ENCODE measurements around the gene KCNE1.

KCNE1 gene

GRCh38 chr21:34534522-34534921 lies 22.5 kb upstream of the KCNE1 start:
- DNase-seq, result peak; percentile 4

- no peak for DNase-seq
These were observed 21.9 kb upstream of the KCNE1 start for GRCh38 chr21:34533938-34534337.

DNA sequence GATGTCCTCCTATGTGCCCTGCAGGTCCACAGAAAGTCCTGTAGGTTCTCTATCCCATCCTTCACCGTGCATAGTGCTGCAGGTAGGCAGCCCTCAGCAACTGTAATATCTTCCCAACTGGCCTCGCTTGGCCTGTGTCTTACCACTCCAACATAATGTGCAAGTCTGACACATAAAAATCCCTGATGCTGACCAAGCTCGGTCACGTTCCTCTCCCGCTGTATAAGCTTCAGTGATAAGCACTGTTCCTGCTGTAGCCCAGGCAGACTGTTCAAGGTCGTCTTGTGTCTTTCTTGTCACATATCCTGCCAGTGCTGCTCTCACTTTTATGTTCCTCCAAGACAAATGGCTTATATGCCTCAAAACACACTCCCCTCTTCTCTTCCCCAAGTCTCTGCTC lies 19.4 kb upstream of the KCNE1 start:
- no peak for DNase-seq

- no peak for DNase-seq
These were observed 18.3 kb upstream of the KCNE1 start for GRCh38 chr21:34530261-34530660.

GRCh38 chr21:34528131-34528561 lies 16.1 kb upstream of the KCNE1 start:
- no peak for DNase-seq

DNA sequence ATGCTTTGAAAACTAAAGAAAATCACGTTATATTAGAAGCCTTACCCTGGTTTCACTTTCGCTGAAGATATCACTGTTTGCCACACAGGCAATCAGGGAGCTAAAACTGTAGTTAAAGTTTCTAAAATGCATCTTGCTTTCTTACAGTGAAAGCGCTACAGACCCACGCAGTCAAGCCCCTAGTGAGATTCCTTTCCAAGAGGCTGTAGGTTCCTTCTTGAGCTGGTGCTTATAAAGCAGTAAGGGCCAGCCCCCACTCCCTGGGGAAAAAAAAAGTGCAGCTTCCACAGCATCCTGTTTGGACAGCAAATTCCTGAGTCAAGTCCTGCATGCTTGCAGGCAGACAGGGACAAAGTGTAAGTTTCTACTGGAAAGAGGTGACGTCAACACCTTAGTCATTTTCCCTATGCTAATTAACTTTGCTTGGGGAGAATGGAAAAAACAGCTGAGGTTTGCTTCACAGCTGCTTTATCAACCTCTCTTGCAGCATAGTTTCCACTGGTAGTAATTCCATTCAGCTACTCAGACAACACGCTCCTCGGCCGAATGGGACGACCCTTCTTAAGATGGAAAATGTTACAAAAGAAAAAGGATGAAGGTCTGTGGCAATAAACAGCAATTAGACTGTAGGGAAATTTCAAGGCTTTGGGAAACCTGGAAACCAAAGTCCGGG lies 14.7 kb upstream of the KCNE1 start:
- DNase-seq, result no peak

DNA sequence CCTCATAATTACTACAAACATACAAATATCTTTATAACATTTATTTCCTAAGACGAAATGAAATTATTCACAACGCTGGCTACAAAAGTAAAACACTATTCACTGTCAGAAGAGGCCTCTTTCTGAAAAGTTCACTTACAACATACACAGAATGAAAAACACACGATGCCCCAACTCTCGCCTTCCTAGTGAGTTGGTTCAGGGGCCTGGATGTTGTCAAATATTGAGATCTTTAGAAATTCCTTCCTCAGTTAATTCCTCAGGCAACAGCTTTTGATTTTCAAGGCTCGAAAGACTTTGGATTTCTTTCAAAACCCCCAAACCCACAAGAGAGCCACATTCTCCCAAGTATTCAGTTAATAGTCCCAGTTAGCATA lies 14.2 kb upstream of the KCNE1 start:
- no peak for DNase-seq

DNA sequence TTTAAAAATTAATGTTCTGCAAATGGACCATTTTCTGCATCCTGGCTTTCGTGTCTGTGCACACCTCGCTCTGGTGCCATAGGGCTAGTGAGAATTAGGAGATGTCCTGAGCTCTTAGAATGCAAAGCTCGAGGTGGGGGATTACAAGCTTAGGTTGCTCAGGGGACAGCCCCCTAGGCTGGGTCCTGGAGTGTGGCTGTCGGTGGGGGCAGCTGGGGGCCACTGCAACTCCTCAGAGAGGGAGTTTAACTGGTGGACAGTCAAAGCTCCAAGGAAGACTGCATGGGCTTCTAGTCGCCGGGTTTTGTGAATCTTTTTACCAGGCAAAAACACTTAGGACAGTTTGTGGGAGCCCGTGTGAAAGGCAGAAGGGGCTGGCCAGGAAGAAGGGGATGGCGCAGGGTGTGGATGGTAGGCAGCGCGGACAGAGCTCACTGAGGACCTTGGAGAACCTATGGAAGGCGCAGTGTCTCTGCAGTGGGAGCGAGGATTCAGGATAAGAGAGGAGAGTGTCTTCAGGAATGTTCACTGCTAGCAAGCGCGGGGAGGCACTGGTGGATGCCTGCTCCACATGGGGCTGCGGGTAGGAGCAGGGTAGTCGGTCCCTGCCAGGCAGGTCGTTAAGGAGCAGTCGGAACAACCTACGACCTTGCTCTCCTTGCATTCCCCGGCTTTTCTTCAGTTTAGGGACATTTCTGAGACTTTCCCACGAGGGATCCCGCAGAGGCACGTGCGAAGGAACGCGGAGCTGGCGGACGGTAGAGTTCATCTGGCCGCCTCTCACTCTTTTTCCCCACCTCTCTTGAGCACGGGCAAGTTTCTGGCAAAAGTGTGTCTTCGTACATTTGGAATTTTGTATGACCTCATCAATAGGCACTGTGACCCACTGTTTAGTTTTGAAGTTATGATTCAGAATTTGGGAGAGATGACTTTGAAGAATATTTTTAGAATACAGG lies 12.9 kb upstream of the KCNE1 start:
- DNase-seq, result no peak

- no peak for DNase-seq
These were observed 11.1 kb upstream of the KCNE1 start for GRCh38 chr21:34523019-34523555.

GRCh38 chr21:34522284-34522683 lies 10.3 kb upstream of the KCNE1 start:
- DNase-seq, result peak; percentile 13

GRCh38 chr21:34521561-34521960 lies 9.6 kb upstream of the KCNE1 start:
- DNase-seq, result no peak

DNA sequence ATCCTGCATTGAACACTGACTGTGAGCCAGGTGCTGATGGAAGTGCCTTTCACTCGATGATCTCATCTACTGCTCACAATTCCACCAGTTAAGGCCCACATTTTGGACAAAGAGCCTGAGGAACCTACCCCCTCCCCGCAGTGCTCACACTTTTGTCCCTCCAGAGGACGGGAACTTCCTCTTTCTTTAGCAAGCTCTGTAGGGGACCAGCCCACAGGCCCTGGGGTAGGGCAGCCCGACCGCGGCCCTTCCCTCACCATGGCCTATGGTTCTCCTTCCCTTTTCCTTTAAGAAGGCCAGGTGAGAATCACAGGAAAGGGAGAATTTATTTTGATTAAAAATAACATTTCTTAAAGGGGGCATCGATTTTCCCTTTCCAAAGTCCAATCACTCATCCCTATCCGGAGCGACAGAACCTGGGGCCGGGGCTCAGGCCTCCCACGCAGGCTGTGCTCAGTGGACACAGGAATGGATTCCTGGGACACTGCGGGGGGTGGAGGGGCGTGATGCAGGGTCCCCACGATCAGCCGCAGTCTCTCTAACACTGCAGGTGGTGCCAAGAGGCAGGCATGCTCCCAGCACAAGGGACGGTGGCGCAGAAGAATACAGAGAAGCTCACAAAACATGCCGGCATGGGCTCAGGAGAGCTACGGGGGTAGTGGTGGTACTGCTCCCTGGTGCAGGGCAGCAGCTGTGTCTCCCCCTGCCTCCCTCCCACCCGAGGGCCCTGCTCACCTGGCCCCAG lies 8.9 kb upstream of the KCNE1 start:
- peak; percentile 17 for DNase-seq

DNA sequence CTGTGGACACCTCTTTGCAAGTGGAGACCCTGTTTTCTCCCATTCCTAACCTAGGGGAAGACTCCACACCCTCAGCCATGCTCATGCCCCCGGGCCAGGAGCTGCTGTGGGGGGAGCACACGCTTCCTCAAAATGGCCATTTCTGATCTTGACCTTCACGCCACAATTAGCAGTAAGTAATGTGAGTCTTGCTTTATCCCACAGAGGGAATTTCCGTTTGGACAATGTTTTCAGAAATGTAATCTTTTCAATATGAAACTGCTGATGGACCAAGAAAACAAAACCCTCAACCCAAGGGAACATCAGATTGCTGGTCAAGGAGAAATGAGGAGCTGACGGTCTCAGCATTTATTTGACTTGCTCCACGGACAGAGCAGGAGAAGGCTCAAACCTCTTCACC lies 8.3 kb upstream of the KCNE1 start:
- no peak for DNase-seq

GRCh38 chr21:34519694-34520093 lies 7.7 kb upstream of the KCNE1 start:
- no peak for DNase-seq

- DNase-seq, result no peak
These were observed 7.0 kb upstream of the KCNE1 start for GRCh38 chr21:34519016-34519415.

DNA sequence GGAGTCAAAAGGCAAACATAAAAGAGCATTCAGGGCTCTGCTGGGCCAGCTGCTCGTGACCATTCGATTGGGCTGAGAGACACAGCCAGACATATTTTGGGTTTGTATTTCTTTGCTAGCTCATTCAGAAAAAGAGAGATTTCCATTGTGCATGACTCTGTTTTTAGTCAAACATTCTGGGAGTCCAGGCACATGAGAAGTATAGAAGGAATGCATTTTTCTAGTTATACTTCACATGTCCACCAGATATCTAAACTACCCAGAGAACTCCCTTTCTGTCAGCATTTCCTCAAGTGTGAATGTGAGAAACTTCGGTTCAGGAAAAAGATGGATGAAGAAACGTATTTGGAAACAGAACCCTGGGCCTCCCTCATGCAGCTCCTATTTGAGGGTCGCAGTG lies 6.3 kb upstream of the KCNE1 start:
- DNase-seq, result no peak

DNA sequence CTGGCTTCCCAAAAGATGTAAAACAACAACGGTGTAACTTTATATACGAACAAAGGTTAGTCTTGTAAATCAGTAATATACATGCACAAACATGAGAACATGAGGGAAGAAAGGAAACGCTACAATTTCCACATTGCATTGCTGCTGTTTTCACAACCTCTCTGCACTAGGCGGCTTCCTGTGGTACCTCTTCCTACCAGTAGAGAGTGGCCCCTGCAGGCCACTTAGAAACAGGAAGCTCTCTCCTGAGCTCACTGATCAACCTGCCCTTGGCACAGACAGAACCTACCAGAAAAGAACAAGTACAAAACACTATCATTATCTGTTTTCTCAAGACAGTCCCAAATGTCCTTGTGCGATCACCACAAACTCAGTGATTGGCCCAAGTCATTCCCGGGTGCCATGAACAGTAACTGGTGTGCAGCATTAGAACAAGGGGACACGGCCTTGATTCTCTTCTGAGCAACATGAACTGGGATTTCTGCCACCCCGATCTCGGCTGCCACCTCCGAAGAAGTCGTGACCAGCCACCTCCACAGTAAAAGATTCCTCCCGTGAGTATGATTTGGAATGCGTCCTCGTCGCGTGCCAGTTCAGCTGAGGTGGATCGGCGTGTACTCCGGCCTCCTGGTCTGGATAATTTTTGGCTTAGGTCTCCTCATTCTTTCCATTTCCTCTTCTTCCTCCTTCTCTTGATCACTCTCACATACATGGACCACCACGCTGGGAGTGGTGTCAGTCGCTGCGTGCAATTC lies 5.7 kb upstream of the KCNE1 start:
- DNase-seq, result peak; percentile 39

GRCh38 chr21:34517039-34517438 lies 5.0 kb upstream of the KCNE1 start:
- no peak for DNase-seq

GRCh38 chr21:34514576-34515115 lies 2.6 kb upstream of the KCNE1 start:
- DNase-seq, result no peak

DNA sequence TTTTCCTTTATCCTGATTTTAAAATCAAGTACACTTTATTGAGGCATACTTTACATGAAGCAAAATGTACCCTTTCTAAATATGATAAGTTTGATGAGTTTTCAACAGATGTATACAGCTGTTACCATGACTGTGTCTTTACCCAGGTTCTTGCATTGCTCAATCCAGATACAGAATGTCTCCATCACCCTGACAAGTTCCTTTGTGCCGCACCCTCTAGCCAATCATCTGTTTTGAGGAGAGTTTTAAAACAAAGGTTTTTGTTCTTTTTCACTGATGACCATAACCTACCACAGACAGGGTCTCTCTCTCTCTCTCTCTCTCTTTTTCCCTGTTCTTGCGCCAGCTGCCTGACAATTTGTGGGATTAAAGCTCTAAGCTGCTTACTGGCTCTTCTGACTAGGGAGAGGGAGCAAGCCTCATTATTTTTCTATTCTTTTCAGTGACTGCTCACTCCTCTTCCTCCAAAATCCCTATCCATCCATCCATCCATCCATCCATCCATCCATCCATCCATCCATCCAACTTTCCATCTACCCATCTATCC lies 1.2 kb upstream of the KCNE1 start:
- DNase-seq, result peak; percentile 25

DNA sequence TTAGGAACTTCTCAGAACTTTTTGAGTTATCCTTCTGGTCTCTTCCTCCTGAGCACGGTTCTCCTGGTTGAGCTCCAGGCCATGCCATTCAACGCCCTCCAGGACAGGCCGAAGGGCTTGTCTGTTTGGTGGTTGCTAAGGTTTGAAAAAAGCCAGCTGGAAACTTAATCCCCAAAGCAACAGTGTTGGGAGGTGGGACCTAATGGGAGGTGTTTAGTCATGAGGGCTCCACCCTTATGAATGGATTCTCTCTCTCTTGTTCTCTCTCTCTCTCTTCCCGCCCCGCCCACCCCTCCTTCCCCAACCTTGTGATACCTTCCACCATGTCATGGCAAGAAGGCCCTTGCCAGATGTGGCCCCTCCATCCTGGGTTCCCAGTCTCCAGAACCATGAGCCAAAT lies 829 bp downstream of the KCNE1 start:
- peak; percentile 20 for DNase-seq
